KG1 (cell line): Measurements from ENCODE around the gene PAX5.

Experiments used
- DNase-seq: peaks from one replicate; lab custom pipeline; 2025; lab: John Stamatoyannopoulos, UW

PAX5 gene

DNA sequence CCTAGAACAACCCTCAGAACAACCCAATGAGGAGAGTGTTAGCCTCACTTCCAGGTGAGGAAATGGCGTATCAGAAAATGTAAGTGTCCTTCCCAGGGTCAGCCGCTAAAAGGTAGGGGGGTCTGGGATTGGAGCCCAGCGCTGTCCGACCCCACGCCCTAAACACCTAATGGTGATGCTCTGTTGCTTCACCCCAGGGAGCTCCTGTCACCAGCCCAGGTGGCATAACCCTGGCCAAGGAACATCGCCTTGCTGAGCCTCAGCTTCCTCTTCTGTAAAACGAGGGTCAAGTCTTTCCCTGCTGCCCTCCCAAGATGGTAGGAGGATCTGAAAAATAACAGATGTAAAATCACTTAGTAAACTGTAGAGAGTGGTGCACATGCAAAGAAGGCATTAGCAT lies 132.5 kb downstream of the PAX5 start:
- no peak for DNase-seq

DNA sequence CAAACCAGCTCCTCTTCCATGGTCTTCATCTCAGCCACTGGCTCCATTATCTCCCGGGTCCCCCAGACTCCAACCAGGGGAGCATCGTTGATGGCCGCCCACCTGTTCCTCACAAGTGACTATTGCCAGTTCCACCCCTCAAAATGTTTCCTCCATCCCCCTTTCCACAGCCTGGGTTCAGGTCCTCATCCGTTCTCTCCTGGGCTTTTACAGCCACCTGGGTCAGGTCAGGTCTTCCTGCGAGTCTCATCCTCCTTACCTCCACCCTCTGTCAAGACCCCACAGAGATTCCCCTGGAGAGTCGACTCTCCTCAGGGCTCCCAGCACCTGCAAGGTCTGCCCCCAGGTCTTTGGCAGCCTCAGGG lies 133.2 kb downstream of the PAX5 start:
- DNase-seq: no peak

DNA sequence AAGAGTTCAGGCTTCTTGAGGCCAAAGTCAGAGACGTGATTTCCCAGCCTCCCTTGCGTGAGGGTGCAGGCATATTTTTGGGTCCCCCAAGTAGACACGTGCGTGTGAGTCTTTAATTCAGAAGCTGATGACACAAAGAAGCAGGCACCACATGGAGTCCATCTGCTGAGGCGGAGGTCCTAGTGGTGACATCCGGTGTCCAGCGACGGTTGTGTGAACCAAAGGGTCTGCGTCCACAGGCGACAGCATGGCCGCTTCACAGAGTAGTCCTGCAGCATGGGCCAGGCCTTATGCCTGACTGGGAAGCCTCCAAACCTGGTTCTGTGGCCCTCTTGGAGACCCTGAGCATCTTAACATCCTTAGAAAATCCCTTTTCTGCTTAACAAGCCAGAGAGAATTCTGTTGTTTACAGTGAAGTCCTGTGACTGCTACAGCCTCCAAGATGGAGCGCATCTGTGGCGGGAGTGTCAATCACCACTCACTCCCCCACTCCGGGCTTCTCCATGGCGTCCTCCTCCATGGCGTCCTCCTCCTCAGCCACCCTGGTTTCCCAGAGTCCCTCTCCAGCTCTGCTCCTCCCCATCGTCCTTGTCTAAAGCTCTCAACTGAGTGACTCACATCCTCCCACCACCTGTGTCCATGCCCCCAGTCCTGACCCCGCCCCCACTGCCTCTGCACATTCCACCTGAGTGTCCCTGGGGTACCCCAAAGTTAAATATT lies 133.8 kb downstream of the PAX5 start:
- DNase-seq: no peak

- DNase-seq: no peak
Observed at GRCh38 chr9:36899406-36899805, 134.7 kb downstream of the PAX5 start.

- no peak for DNase-seq
Observed at GRCh38 chr9:36898431-36899020, 135.5 kb downstream of the PAX5 start.

GRCh38 chr9:36897478-36897877 lies 136.6 kb downstream of the PAX5 start:
- no peak for DNase-seq

GRCh38 chr9:36897019-36897418 lies 137.0 kb downstream of the PAX5 start:
- DNase-seq: no peak

DNA sequence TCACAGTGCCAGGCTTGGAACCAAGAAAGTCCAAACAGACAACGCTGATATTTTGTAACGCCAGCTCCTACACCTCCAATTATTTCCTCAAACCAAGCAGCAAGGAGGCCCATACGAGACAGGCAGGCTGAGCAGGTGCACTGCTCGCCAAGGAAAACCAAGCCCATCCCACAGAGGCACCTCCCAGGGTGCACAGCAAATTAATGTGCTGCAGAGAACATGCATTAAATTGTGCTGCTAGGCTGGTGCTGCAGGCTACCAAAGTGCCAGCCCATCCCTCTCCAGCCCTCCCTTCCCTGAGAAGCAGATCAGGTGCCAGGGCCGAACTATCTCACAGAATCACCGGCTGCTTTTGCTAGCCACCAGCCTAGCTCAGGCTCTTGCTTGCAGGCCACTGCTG lies 137.8 kb downstream of the PAX5 start:
- no peak for DNase-seq

DNA sequence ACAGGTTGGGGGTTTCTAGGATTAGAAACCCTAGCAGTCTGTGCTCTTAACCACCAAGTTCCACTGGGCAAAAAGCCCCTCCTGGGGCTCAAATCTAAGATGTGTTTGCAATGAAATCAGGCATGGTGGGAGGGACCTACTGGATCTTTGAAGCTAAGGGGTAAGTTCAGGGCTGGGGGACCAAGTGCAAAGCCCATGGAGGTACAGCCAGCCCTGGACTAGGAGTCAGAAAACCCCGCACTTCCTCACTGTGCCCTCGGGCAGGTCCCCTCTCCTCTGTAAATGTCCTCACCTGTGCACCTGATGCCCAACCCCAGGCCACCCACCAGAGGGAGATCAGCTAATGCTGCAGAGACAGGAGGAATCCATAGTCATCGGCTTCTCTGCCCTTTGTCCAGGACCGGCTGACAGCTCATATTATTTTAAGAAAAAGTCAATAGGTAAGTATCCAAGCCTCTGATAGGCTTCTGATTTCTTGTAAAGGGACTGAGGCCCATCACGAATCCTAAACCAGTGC lies 138.3 kb downstream of the PAX5 start:
- no peak for DNase-seq

DNA sequence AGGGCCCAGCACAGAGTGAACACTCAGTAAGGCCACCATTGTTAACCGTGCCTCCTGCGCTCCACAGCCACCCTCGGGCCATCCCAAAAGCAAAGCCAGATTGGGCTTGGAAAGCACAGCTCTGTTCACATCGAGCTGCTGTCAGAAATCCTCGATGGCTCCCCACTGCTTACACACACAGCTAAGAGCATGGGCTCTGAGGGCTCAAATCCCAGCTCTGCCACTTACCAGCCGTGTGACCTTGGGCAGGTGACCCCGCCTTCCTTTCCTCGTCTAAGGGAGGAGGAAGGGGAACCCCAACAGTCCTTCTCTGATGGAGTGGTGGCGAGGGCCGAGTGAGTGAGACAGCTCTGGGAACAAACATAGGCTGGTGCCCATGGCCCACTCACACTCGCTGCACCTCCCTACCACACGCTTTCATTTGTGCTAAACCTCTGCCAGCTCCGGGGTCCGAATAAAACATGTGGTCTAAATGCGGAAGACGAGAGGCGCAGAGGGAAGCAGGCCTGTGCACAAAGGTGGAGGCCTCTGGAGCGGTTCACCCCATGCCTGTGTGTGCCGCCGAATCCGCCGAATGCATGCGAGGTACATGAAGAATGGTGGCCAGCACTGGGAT lies 139.3 kb downstream of the PAX5 start:
- no peak for DNase-seq

GRCh38 chr9:36893911-36894310 lies 140.2 kb downstream of the PAX5 start:
- no peak for DNase-seq

DNA sequence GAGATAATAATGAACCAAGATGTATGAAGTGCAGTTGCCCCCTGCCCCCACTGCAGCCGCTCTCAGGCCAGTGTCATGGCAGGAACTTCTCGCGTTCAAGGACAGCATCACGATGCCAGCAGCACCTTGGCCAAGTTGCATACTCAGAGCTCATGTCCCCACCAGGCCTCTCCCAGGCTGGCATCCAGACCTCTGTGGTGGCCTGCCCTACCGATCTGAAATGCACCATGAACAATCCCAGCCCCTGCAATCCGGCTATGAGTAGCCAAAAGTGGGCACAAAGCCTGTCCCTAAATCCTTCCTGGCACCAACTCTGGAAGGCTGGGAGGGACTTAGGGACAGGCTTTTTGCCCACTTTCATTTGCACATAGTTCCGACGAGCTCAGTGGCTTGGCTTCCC lies 140.9 kb downstream of the PAX5 start:
- no peak for DNase-seq

DNA sequence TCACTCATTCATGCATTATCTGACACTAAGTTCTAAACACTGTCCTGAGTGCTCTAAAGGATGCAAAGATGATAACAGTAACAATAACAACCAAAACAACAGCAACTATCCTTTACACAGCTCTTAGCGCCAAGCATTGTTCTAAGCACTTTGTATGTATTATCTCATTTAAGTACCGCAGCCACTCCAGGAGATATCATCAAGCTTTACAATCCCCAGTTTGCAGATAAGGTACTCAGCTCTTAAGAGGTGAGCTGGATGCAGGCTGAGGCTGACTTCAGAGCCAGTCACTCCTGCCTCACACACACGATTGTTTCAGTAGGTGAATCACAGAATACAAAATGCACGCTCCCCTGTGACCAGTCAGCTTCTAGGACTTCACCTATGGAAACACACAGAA lies 141.8 kb downstream of the PAX5 start:
- DNase-seq: no peak

DNA sequence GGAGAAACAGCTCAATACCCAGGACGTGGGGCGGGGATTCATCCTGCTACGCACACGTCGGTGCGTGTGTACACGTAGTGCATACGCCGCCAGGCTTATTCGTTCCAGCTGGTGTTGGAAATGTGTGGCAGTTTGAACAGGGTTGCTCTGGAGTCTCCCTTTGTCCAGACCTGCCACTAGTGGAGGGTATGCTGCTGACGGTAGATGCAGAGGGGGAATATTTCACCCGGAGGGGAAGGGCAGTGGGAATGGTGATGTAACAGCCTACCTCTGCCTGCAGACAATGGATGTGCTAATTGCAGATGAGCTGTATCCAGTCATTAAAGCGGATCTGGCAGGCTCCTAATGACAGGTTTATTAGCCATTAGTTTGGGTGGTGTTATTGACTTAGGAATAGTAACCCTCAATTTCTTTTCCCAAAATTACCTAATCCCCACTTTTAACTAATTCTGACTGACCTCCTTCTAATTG lies 142.7 kb downstream of the PAX5 start:
- DNase-seq: no peak

DNA sequence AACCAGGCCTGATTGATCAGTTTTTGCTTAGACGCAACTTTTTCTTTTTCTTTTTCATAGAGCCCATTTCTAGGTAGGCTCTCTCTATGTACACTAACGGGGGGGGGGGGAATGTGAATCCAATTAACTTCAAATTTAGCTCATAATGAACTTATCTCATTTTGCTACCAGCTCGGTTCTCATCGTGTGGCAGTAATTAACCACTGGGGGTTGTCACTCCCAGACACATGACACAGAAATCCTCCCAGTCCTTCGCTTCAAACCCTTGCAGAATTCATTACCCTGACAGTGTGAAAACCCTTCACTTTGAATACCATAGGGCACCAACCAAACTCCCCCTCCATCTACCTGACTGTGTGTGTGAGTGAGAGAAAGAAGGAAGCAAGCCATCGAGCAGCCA lies 144.2 kb downstream of the PAX5 start:
- DNase-seq: no peak

DNA sequence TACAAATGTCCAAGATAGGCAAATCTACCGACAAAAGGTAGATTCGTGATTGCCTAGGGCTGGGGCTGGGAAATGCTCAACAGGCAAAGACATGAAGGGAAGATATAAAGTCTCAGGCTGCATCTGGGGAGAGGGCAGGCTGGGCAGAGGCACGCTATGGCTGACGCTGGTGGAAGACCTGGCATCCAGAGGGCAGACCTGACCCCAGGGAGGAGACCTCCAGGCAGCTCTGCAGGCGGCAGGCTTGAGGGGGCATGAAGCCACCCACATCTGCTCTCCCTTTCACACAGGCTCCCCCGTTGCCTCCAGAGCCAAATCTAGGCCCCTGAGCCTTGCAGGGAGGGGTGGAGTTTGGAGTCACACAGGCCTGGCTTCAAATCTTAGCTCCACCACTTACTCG lies 145.5 kb downstream of the PAX5 start:
- no peak for DNase-seq

DNA sequence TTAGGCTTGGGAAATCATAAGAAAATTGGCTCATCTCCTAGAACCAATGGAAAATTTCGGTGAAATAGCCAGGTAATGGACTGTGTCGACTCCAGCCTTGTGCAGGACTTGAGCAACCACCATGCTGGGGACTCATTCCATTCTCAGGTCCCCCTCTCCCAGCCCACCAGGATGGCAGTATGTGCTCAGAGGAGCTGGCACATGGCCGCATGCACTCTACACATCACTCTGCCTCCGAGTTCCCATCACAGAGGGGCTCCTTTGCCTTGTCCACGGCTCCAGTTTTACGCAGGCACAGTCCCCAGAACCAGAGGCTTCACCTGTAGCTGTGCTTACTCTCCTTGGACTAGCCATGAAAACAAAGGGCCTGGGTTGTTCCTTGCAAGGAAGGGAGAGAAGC lies 149.3 kb downstream of the PAX5 start:
- DNase-seq: no peak

- no peak for DNase-seq
Observed at GRCh38 chr9:36882594-36882993, 151.5 kb downstream of the PAX5 start.

DNA sequence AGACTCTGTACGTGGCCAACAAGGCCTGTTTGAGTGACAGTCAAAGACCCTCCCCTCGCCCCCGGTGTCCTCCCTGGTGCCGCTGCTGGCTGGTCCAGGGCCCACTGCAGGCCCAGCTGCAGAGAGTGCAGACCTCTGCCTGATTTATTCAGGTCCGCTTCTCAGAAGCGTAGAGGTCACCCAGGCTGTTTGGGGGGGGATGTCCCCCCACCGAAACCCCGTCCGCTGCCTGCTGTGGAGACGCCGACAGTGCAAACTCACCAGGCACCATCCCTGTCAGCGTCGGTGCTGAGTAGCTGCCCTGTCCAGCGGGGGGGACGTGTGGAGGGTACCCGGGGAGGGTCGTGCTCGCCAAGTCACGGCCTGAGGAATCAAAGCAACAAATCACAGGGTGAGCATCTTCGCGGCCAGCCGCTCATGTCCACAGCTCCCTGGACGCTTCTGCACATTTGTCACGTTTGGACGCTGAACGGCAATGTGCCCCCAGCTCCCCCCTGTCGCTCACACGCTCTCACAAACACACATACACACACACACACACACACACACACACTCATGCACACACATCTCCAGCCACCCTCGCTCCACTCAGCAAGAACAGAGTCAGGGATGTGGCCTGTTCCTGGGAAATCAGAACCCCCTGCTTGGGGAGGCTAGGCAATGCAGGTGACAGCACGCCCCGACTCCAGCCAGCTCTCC lies 152.2 kb downstream of the PAX5 start:
- no peak for DNase-seq

DNA sequence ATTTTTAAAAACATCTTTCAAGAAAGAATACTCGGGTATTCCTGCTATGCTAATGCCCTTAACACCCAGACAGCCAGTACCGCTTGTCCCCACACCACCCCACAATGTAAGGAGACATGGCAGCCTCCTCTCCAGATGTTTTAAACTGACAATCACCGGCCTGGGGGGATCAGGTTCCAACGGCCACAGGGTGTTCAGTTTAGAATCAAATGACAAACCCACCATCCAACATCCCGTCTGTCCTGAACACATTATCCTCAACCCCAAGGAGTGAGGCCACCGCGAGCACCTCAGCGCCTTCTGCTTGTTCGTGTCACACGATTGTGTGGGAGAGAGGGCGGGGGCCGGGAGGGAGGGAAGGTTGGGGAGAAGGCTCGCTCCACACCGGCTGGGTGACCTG lies 152.8 kb downstream of the PAX5 start:
- no peak for DNase-seq

DNA sequence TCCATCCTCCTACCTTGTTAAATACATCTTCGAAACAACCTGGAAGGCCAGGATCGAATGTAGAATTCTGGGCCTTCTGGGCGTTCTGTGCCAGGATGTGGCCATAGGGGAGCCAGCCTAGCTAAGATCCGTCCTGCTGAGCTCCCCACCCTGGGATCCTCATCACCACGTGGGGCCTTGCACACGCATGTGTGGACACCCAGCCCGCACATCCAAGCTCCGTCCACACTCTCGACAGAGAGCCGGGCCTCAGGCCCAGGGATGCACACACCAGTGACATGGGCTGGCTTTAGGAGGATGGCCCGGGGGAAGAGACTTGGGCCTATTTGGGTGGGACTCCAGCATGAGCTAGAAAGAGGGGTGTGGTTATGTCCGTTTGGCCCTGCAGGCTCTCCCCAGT lies 154.0 kb downstream of the PAX5 start:
- DNase-seq: no peak
